K562 (cell line): ENCODE results near the gene XYLB. TPM values are rescaled to one million over a fixed set of nuclear protein-coding genes. Genes with fewer than 3 reads are reported as not detected.
A peak's percentile ranks its signal among the peaks of the same experiment; 100 is the strongest.

Experiments
- ARID1B ChIP-seq: fragments of 450-650 bp; IDR thresholded peaks from 2 replicates; pipeline ENCODE4 v1.6.1; 2016; ENCODE audit warnings: antibody characterized with exemption, mild to moderate bottlenecking, inconsistent platforms
- CREB1 ChIP-seq, 2 experiments: sonication (generic) in 1 of 2; formaldehyde crosslinking in 1 of 2; IDR thresholded peaks; 2 replicates each; pipeline versions ENCODE4 v1.6.1 to v1.8.0; 2012 to 2022; ENCODE audit warnings: inconsistent platforms in 1 of 2, mild to moderate bottlenecking in 1 of 2, missing genetic modification reagents in 1 of 2, moderate library complexity in 1 of 2
- CSDE1 ChIP-seq, 2 experiments: fragments of 450-650 bp; IDR thresholded peaks; 2 replicates each; pipeline ENCODE4 v1.6.1; 2016; ENCODE audit warnings: mild to moderate bottlenecking in 1 of 2
- FIP1L1 ChIP-seq: fragments of 200-400 bp; formaldehyde crosslinking; IDR thresholded peaks from 2 replicates; pipeline ENCODE4 v1.6.1; 2018; ENCODE audit warnings: mild to moderate bottlenecking, low read depth, low read length; ENCODE audit not compliant: poor library complexity, severe bottlenecking
- FOXO4 ChIP-seq: fragments of 450-650 bp; formaldehyde crosslinking; IDR thresholded peaks from 2 replicates; pipeline ENCODE4 v1.4.0; 2020; ENCODE audit warnings: mild to moderate bottlenecking, moderate library complexity
- HDAC8 ChIP-seq: fragments of 450-650 bp; IDR thresholded peaks from 2 replicates; pipeline ENCODE4 v1.6.1; 2016; ENCODE audit warnings: mild to moderate bottlenecking, missing genetic modification characterization, moderate library complexity, missing compliant biosample characterization
- HLTF ChIP-seq: fragments of 450-650 bp; IDR thresholded peaks from 2 replicates; pipeline ENCODE4 v1.6.1; 2016
- MCM2 ChIP-seq: fragments of 450-650 bp; IDR thresholded peaks from 2 replicates; pipeline ENCODE4 v1.6.1; 2017; ENCODE audit warnings: low read depth, mild to moderate bottlenecking
- MTA1 ChIP-seq: fragments of 450-650 bp; IDR thresholded peaks from 2 replicates; pipeline ENCODE4 v1.6.1; 2017; ENCODE audit warnings: borderline replicate concordance
- NELFE ChIP-seq: IDR thresholded peaks from 2 replicates; pipeline ENCODE4 v1.6.1; 2011; ENCODE audit warnings: mild to moderate bottlenecking; ENCODE audit not compliant: insufficient read depth, insufficient read length
- RBM34 ChIP-seq: fragments of 200-400 bp; formaldehyde crosslinking; IDR thresholded peaks from 2 replicates; pipeline ENCODE4 v1.6.1; 2018; ENCODE audit warnings: low read length, borderline replicate concordance; ENCODE audit not compliant: insufficient read depth
- RCOR1 ChIP-seq, 2 experiments: IDR thresholded peaks; 2 replicates each; pipeline ENCODE4 v1.6.1; 2012; ENCODE audit warnings: low read depth in 2 of 2, low read length in 2 of 2, borderline replicate concordance in 1 of 2, improper control_type of control experiment in 1 of 2
- SAFB2 ChIP-seq: fragments of 200-400 bp; formaldehyde crosslinking; IDR thresholded peaks from 2 replicates; pipeline ENCODE4 v1.6.1; 2018; ENCODE audit warnings: borderline replicate concordance, low read length, low read depth, moderate library complexity; ENCODE audit not compliant: severe bottlenecking
- SMAD2 ChIP-seq: fragments of 150-350 bp; IDR thresholded peaks from 2 replicates; pipeline ENCODE4 v1.6.1; 2014; ENCODE audit warnings: low read depth, mild to moderate bottlenecking, low read length
- SMC3 ChIP-seq: conservative IDR thresholded peaks from 2 replicates; pipeline ENCODE4 v1.6.1; 2011; ENCODE audit warnings: low read depth, low read length, improper control_type of control experiment; ENCODE audit not compliant: insufficient read depth
- SP1 ChIP-seq: sonication (generic); formaldehyde crosslinking; IDR thresholded peaks from 2 replicates; pipeline ENCODE4 v1.8.1; 2022; ENCODE audit warnings: mild to moderate bottlenecking, missing genetic modification reagents
- SRSF3 ChIP-seq: fragments of 200-400 bp; formaldehyde crosslinking; IDR thresholded peaks from 2 replicates; pipeline ENCODE4 v1.6.1; 2016; ENCODE audit warnings: mild to moderate bottlenecking, low read length, moderate library complexity; ENCODE audit not compliant: insufficient read depth
- THRA ChIP-seq: fragments of 450-650 bp; IDR thresholded peaks from 2 replicates; pipeline ENCODE4 v1.6.1; 2017; ENCODE audit warnings: mild to moderate bottlenecking, moderate library complexity
- ZFX ChIP-seq: sonication (generic); formaldehyde crosslinking; IDR thresholded peaks from 2 replicates; pipeline ENCODE4 v1.8.0; 2022; ENCODE audit warnings: mild to moderate bottlenecking, missing genetic modification reagents, moderate library complexity
- ZNF444 ChIP-seq: fragments of 250-450 bp; sonication (Bioruptor Pico); IDR thresholded peaks from 2 replicates; pipeline ENCODE4 v1.4.0; 2020; ENCODE audit warnings: mild to moderate bottlenecking, moderate library complexity
- ZNF583 ChIP-seq: fragments of 250-450 bp; sonication (Bioruptor Pico); IDR thresholded peaks from 2 replicates; pipeline ENCODE4 v1.4.0; 2020
- ZNF655 ChIP-seq: fragments of 250-450 bp; sonication (Bioruptor Pico); IDR thresholded peaks from 2 replicates; pipeline ENCODE4 v1.5.0; 2021
- polyA plus RNA-seq, 8 experiments: library from polyadenylated mRNA; depleted of rRNA in 4 of 8; stranded (reverse) in 5 of 8; unstranded in 3 of 8; fragments of >200 nt; fragmentation: Nextera tagmentation in 2 of 8; fragmentation: Illumina TruSeq in 1 of 8; extraction: Ambion mirVana in 2 of 8; extraction: Trizol in 1 of 8; gene quantifications; 2 replicates each; pipeline versions ENCODE4 v1.2.1 to v1.2.3, GENCODE V29; 2011 to 2014; ENCODE audit warnings: inconsistent platforms in 1 of 8, missing spikeins in 1 of 8
- total RNA-seq, 7 experiments: library from RNA; depleted of rRNA in 6 of 7; stranded (reverse); fragments of >200 nt in 6 of 7; fragmentation: Illumina TruSeq in 2 of 7; extraction: Trizol in 2 of 7; gene quantifications; 2 replicates each; pipeline versions ENCODE4 v1.2.1 to v1.2.3, GENCODE V29; 2011 to 2021; ENCODE audit warnings: low replicate concordance in 1 of 7

XYLB gene
- total and polyA plus RNA-seq, 9 of the 15 experiments (the other 6 are each of a cell fraction or from before 2014, with no cell fraction given) = 4.0 to 20.2 (median 13.2) TPM

GRCh38 chr3:38453075-38453912 lies 106.7 kb downstream of the XYLB start, which contains the start of gene ACVR2B (continued):
- no peak for TF ChIP-seq FIP1L1
- TF ChIP-seq RBM34 = no peak
- no peak for TF ChIP-seq ZFX (CRISPR knock-in tag)
- no peak for TF ChIP-seq CSDE1 (IDR thresholded peaks at IDR 0.05)
- no peak for TF ChIP-seq SMAD2
- TF ChIP-seq FOXO4 (CRISPR knock-in tag) = no peak
- no peak for TF ChIP-seq MCM2
- no peak for TF ChIP-seq SAFB2
- no peak for TF ChIP-seq ARID1B
- TF ChIP-seq ZNF444 (CRISPR knock-in tag) = no peak
- no peak for TF ChIP-seq ZNF583 (CRISPR knock-in tag)
- TF ChIP-seq MTA1 = no peak
- TF ChIP-seq NELFE = no peak
- peak; percentile 62; the same call in 1 of the 2 replicates for TF ChIP-seq SP1
- TF ChIP-seq HDAC8 (tag) = no peak
- no peak for TF ChIP-seq HLTF
- no peak for TF ChIP-seq ZNF655 (CRISPR knock-in tag)
- no peak for TF ChIP-seq RCOR1 (IDR thresholded peaks at IDR 0.05; ENCODE audit: borderline replicate concordance in 1 of 2, low read depth in 2 of 2, low read length in 2 of 2)
- no peak for TF ChIP-seq SRSF3
- no peak for TF ChIP-seq THRA
- TF ChIP-seq SMC3 = no peak
- no peak for TF ChIP-seq CREB1 (IDR thresholded peaks at IDR 0.05)
- TF ChIP-seq CREB1 (CRISPR knock-in tag; IDR thresholded peaks at IDR 0.05) = 0 out of 2 replicates have a peak, but pooled peaks have one; percentile 15
